D721Med (cell line): Measurements from ENCODE around the gene TRAPPC5.

Experiments
- DNase-seq: peaks from one replicate; pipeline ENCODE4 v3.0.0; 2011; ENCODE audit warnings: low spot score; ENCODE audit not compliant: insufficient read length
- FAIRE-seq: peaks from 2 replicates; lab custom pipeline; 2011; peaks lifted over from hg19 to GRCh38; lab: Jason Lieb, UNC
- CTCF ChIP-seq: IDR thresholded peaks from 2 replicates; pipeline ENCODE4 v1.5.1; 2012; ENCODE audit warnings: mild to moderate bottlenecking, control low read depth; ENCODE audit not compliant: insufficient read depth; ENCODE audit errors: missing control alignments

TRAPPC5 gene

GRCh38 chr19:7657131-7657751, 23.4 kb upstream of the TRAPPC5 start:
- TF ChIP-seq CTCF = no peak
- DNase-seq (no peak), FAIRE-seq (no peak)

- DNase-seq (no peak), FAIRE-seq (no peak)
- TF ChIP-seq CTCF = no peak
Measured at GRCh38 chr19:7658219-7658686, 22.4 kb upstream of the TRAPPC5 start.

GRCh38 chr19:7661744-7662538, 18.7 kb upstream of the TRAPPC5 start:
- DNase-seq = no peak
- FAIRE-seq = no peak
- no peak for TF ChIP-seq CTCF

- DNase-seq (no peak), FAIRE-seq (no peak)
- TF ChIP-seq CTCF = no peak
Measured at GRCh38 chr19:7662657-7663056, 18.0 kb upstream of the TRAPPC5 start.

DNA sequence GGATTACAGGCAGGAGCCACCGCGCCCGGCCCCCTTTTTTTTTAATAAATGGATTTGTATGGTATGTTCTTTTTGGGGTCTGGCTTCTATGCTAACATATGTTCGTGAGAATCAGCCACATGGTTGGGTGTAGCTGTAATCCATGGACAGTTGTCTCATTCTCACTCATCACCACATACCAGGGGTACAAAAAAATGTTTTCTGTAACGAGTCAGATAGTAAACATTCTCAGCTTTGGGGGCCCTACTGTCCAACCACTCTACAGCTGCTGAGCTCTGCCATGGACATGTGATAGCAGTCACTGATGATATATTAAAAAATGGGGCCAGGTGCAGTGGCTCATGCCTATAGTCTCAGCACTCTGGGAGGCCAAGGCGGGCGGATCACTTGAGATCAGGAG, 16.9 kb upstream of the TRAPPC5 start:
- DNase-seq (no peak), FAIRE-seq (no peak)
- no peak for TF ChIP-seq CTCF

DNA sequence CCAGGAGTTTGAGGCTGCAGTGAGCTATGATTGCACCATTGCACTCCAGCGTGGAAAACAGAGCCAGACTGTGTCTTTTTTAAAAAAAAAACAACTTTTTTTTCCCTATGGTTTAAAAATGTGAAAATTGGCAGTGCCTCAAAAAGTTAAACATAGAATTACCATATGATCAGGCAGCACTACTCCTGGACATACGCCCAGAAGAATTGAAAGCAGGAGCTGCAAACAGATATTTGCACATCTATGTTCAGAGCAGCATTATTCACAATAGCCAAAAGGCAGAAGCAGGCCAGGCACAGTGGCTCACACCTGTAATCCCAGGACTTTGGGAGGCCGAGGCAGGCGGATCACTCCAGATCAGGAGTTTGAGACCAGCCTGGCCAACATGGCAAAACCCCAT, 15.6 kb upstream of the TRAPPC5 start:
- no peak for TF ChIP-seq CTCF
- FAIRE-seq = no peak
- DNase-seq = no peak

GRCh38 chr19:7668842-7669241, 11.8 kb upstream of the TRAPPC5 start, which contains the start of gene RETN:
TSS of gene RETN (plus strand) at chr19:7669049. CDS start at chr19:7669327, 278 bp downstream.
- FAIRE-seq = no peak
- no peak for DNase-seq
- no peak for TF ChIP-seq CTCF
